ENCODE data around the gene COL21A1. TPM values are rescaled to one million over a fixed set of nuclear protein-coding genes. Genes with fewer than 3 reads are reported as not detected.

COL21A1 gene
- total RNA-seq, 1 experiment from 2014 or later: 3.3 TPM

- H3K4me1 ChIP-seq (ENCODE audit: control insufficient read depth, insufficient read depth, low read length): no peaks in the 10 kb centered on the region
- H3K27ac ChIP-seq (ENCODE audit: low read length): no peak overlapping the region
- ATAC-seq (no peak), DNase-seq (ENCODE audit: low read depth, low spot score) (no peak)
- 0 out of 2 replicates have a peak, but pooled peaks cover 2% of the 10 kb centered on the region for H3K9me3 ChIP-seq (ENCODE audit: control insufficient read depth, insufficient read depth, low read depth, low read length)
- no peak for TF ChIP-seq SIN3A (IDR thresholded peaks at IDR 0.05; ENCODE audit: borderline replicate concordance, insufficient read depth, low read depth, low read length)
- no peak for TF ChIP-seq TCF7L2 (IDR thresholded peaks at IDR 0.05; ENCODE audit: low read depth, low read length)
- TF ChIP-seq CTCF (IDR thresholded peaks at IDR 0.05): no peak
- no peak for TF ChIP-seq REST (IDR thresholded peaks at IDR 0.05; ENCODE audit: insufficient read depth in 1 of 2, low read depth in 2 of 2, low read length in 1 of 2)
- no peak for TF ChIP-seq POLR2AphosphoS5 (IDR thresholded peaks at IDR 0.05; ENCODE audit: low read depth, low read length)
- POLR2A ChIA-PET: interaction anchor here (0.7 kb wide), 1 partner anchor 666 kb away, joined by 3 read pairs; no protein-coding TSS in a partner anchor
- no peaks in the 10 kb centered on the region for H3K27me3 ChIP-seq (ENCODE audit: control insufficient read depth, insufficient read depth, low read length)
- CTCF ChIA-PET: no interaction called here
- no peaks in the 10 kb centered on the region for H3K36me3 ChIP-seq (ENCODE audit: control insufficient read depth, insufficient read depth, low read length)
- no TSS peak for BruUV-seq (replicated peaks)
- in situ Hi-C loops (cut with HindIII; ENCODE audit: low pct_unique_long_range_greater_than_20kb, low sequenced_read_pairs) (no loop called here), intact Hi-C loops (cut with micrococcal nuclease; ENCODE audit: unreplicated experiment) (no loop called here)
- no peak overlapping the region for H3K4me3 ChIP-seq (ENCODE audit: low read depth in 2 of 2, low read length in 2 of 2)
Measured at GRCh38 chr6:56046576-56046975, 200.8 kb downstream of the COL21A1 start.

- no peak overlapping the region for H3K27ac ChIP-seq (ENCODE audit: low read length)
- H3K27me3 ChIP-seq (ENCODE audit: control insufficient read depth, insufficient read depth, low read length): no peaks in the 10 kb centered on the region
- BruUV-seq (replicated peaks): no TSS peak
- no peak overlapping the region for H3K4me3 ChIP-seq (ENCODE audit: low read depth in 2 of 2, low read length in 2 of 2)
- ChIA-PET POLR2A (no interaction called here), CTCF (no interaction called here)
- intact Hi-C loops (cut with micrococcal nuclease; ENCODE audit: unreplicated experiment) (no loop called here), in situ Hi-C loops (cut with HindIII; ENCODE audit: low pct_unique_long_range_greater_than_20kb, low sequenced_read_pairs) (no loop called here)
- H3K9me3 ChIP-seq (ENCODE audit: control insufficient read depth, insufficient read depth, low read depth, low read length): 0 out of 2 replicates have a peak, but pooled peaks cover 4% of the 10 kb centered on the region
- no peak for TF ChIP-seq CTCF (IDR thresholded peaks at IDR 0.05)
- no peak for TF ChIP-seq REST (IDR thresholded peaks at IDR 0.05; ENCODE audit: insufficient read depth in 1 of 2, low read depth in 2 of 2, low read length in 1 of 2)
- TF ChIP-seq POLR2AphosphoS5 (IDR thresholded peaks at IDR 0.05; ENCODE audit: low read depth, low read length): no peak
- no peak for TF ChIP-seq TCF7L2 (IDR thresholded peaks at IDR 0.05; ENCODE audit: low read depth, low read length)
- TF ChIP-seq SIN3A (IDR thresholded peaks at IDR 0.05; ENCODE audit: borderline replicate concordance, insufficient read depth, low read depth, low read length): no peak
- no peak for ATAC-seq
- H3K36me3 ChIP-seq (ENCODE audit: control insufficient read depth, insufficient read depth, low read length): no peaks in the 10 kb centered on the region
- no peaks in the 10 kb centered on the region for H3K4me1 ChIP-seq (ENCODE audit: control insufficient read depth, insufficient read depth, low read length)
- no peak for DNase-seq (ENCODE audit: low read depth, low spot score)
Measured at GRCh38 chr6:56043761-56044160, 203.6 kb downstream of the COL21A1 start.

Data from Panc1 (cell line).